ENCODE data around the gene LIMD2.

DNA sequence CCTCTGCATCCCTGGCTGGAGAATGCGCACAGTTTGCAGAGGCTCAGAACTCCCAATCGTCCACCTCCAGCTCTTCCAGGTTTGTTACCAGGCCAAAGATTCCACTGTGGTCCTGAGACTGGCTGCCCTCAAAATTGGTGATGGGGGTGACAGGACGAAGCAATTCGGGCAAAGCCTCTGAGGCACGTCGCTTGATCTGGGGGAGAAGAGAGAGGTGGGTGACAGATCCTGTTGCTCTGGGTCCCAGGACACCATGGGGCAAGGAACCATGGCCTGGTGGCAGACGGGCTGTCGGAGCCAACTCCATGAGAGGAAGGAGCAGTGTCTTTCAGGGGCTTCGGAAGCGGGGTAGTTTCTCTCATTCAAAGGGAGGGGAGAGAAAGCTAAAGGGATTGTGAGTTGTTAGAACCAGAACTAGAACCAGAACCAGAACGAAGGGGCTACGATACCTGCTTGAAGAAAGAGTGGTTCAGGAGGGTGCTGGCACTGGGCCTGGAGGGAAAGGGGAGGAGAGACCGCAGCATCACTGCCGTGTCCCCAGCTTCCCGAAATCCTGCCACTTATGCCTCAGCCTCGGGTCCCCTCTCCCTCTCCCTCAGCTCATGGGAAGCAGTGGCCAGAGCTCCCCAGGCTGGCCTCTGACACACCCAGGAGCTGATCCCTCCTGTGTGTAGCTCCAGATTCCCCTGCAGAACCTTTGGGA, 3.8 kb upstream of the LIMD2 start:
- TF ChIP-seq CTCF (conservative IDR thresholded peaks at IDR 0.05; ENCODE audit: low read length) (no peak), EZH2phosphoT487 (IDR thresholded peaks at IDR 0.05; ENCODE audit: borderline replicate concordance) (no peak)

Data from Loucy (cell line).